Measurements from ENCODE around the gene NOP9. TPM values are rescaled to one million over a fixed set of nuclear protein-coding genes. Genes with fewer than 3 reads are reported as not detected.

Gene NOP9
- total and polyA plus RNA-seq, 7 donors, result 11.4 to 38.8 (median 36.7) TPM

DNA sequence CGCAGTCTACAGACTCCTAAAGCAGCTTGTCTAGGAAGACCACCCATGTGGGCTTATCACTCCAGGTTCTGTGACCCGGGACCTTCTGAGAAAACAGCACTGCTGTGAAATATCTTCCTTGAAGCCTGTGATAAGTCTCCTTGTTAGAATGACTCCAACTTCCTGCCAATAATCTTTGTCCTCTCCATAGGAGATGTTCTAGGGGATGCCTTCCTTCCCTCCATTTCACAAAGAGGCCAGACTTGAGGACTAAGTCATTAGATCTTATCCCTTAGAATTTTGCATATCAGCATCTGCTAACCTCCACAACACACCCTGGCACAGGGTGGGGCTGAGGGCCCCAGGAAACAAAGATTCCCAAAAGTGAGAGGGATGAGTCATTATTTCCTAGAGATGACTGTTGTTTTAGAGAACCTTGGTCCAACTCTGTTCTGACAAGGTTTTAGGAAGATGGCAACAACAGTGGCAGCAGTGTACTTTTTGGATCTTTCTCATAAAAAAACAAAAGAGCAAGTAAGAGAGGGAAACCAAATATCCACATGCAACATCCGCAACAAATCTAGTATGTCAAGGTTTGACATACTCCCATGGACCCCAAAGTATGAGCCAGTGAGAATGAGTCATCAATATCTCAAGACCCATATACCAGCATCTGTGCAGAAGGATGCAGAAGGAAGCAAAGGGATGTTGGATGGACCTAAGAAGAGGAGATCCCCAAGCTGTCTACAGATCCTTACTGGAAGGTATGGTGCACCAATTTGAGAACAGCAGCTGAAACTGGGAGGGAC lies 17.7 kb downstream of the NOP9 start:
- no peak for ATAC-seq
- Histone ChIP-seq H3K27me3 (ENCODE audit: insufficient read depth in 3 of 3, low read length in 2 of 3) (peaks cover 0 to 41% (median 9%) of the 10 kb centered on the region in 3 donors), H3K9me3 (no peaks in the 10 kb centered on the region), H3K36me3 (ENCODE audit: insufficient read depth in 1 of 2, low read depth in 1 of 2) (peaks cover 0 to 13% of the 10 kb centered on the region in 2 donors), H3K4me3 (no peak overlapping the region), H3K27ac (no peak overlapping the region), H3K4me1 (no peaks in the 10 kb centered on the region)
- intact Hi-C loops (cut with DNase I), result no loop called here
- 82 to 92% (median 89%) methylated on average over 3 of the region's 3 CpGs for WGBS, 3 donors
- TF ChIP-seq, protein P1, sequence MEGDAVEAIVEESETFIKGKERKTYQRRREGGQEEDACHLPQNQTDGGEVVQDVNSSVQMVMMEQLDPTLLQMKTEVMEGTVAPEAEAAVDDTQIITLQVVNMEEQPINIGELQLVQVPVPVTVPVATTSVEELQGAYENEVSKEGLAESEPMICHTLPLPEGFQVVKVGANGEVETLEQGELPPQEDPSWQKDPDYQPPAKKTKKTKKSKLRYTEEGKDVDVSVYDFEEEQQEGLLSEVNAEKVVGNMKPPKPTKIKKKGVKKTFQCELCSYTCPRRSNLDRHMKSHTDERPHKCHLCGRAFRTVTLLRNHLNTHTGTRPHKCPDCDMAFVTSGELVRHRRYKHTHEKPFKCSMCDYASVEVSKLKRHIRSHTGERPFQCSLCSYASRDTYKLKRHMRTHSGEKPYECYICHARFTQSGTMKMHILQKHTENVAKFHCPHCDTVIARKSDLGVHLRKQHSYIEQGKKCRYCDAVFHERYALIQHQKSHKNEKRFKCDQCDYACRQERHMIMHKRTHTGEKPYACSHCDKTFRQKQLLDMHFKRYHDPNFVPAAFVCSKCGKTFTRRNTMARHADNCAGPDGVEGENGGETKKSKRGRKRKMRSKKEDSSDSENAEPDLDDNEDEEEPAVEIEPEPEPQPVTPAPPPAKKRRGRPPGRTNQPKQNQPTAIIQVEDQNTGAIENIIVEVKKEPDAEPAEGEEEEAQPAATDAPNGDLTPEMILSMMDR (IDR thresholded peaks at IDR 0.05), result no peak
- DNase-seq, result no peak

DNA sequence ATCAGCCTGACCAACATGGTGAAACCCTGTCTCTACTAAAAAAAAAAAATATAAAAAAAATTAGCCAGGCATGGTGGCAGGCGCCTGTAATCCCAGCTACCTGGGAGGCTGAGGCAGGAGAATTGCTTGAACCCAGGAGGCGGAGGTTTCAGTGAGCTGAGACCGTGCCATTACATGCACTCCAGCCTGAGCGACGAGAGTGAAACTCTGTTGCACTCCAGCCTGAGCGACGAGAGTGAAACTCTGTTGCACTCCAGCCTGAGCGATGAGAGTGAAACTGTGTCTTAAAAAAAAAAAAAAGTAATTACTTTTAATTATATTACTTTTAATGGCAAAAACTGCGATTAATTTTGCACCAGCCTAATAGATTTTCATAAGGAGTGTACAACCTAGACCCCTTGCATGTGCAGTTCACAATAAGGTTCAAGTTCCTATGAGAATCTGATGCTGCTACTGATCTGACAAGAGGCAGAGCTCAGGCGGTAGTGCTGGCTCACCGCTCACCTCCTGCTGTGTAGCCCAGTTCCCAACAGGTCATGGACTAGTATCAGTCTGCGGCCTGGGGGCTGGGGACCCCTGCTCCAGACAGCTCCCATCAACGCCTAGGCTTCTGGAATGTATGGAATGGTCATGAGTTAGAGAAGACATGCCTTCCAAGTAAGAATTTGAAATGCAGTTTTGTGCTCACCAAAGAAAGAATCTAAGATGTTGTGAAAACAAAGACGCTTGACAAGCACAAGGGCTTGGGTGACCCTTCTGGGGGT lies 21.7 kb downstream of the NOP9 start:
- Histone ChIP-seq H3K9me3 (no peaks in the 10 kb centered on the region), H3K27ac (no peak overlapping the region), H3K4me3 (no peak overlapping the region), H3K27me3 (ENCODE audit: insufficient read depth in 3 of 3, low read length in 2 of 3) (peaks cover 0 to 31% (median 7%) of the 10 kb centered on the region in 3 donors), H3K4me1 (no peaks in the 10 kb centered on the region), H3K36me3 (ENCODE audit: insufficient read depth in 1 of 2, low read depth in 1 of 2) (peaks cover 0 to 13% of the 10 kb centered on the region in 2 donors)
- WGBS, 3 donors, result 82 to 87% (median 85%) methylated on average over 14 of the region's 14 CpGs
- TF ChIP-seq, protein P1 (IDR thresholded peaks at IDR 0.05), result no peak
- DNase-seq, result no peak
- intact Hi-C loops (cut with DNase I), result no loop called here
- no peak for ATAC-seq

DNA sequence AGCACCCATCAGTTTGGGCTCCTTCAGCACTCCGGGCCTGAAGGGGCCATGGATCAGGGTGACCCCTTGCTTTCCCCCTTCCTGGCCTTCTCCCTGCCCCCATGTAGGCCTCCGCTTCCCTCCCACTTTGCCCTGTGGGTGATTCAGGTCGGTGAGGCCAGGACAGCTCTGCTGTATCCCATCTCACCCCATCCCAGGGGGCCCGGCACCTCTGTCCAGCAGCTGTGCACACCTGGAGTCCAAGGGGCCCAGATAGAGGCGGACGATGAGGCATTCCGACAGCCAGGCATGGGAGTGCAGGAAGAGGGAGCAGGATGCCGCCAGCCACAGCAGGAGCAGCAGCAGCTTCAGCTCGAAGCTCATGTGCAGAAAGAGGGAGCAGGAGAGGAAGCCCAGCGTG lies 23.0 kb downstream of the NOP9 start:
- Histone ChIP-seq H3K27me3 (ENCODE audit: insufficient read depth in 3 of 3, low read length in 2 of 3) (peaks cover 0 to 20% (median 7%) of the 10 kb centered on the region in 3 donors), H3K27ac (no peak overlapping the region), H3K4me3 (no peak overlapping the region), H3K9me3 (no peaks in the 10 kb centered on the region), H3K4me1 (no peaks in the 10 kb centered on the region), H3K36me3 (ENCODE audit: insufficient read depth in 1 of 2, low read depth in 1 of 2) (peaks cover 0 to 13% of the 10 kb centered on the region in 2 donors)
- 55 to 66% (median 62%) methylated on average over 8 to 10 of the region's 10 CpGs for WGBS, 3 donors
- DNase-seq, result peak in 1 of 2 donors; percentile 38
- intact Hi-C loops (cut with DNase I), result no loop called here
- ATAC-seq, result no peak
- TF ChIP-seq, protein P1 (IDR thresholded peaks at IDR 0.05), result no peak

DNA sequence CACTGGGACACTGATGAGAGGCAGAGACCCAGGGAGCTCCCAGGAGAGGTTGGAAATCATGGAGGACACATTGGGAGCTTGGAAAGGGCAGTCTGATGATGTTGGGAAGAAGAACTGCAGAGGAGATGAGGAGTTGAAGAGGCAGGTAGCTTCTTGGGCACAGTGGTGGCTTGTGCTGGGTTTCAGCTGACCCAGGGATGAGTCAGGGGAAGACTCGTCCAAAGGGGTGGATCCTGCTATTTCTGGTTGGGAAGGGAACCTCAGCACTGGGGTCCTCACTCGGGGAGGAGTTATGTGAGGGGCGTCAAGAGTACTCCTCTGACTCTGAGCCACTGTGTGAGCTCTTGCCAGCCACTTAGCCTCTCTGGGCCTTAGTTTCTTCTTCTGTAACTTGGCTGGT lies 23.7 kb downstream of the NOP9 start:
- intact Hi-C loops (cut with DNase I), result no loop called here
- Histone ChIP-seq H3K4me1 (no peaks in the 10 kb centered on the region), H3K9me3 (no peaks in the 10 kb centered on the region), H3K27ac (no peak overlapping the region), H3K36me3 (ENCODE audit: insufficient read depth in 1 of 2, low read depth in 1 of 2) (peaks cover 0 to 13% of the 10 kb centered on the region in 2 donors), H3K27me3 (ENCODE audit: insufficient read depth in 3 of 3, low read length in 2 of 3) (peaks cover 0 to 13% (median 7%) of the 10 kb centered on the region in 3 donors), H3K4me3 (no peak overlapping the region)
- DNase-seq, result no peak
- no peak for ATAC-seq
- WGBS, 3 donors, result 44 to 58% (median 47%) methylated on average over 3 of the region's 3 CpGs
- TF ChIP-seq, protein P1 (IDR thresholded peaks at IDR 0.05), result no peak

Data from psoas muscle (tissue), 8 donors.